ENCODE results near the gene LRRC4C.

LRRC4C gene

GRCh38 chr11:40391679-40392078 is 1067.8 kb downstream of the LRRC4C start:
- no peak for DNase-seq (ENCODE audit: insufficient read length, low spot score)
- FAIRE-seq, result no peak

GRCh38 chr11:40388097-40388818 is 1071.2 kb downstream of the LRRC4C start:
- no peak for DNase-seq (ENCODE audit: insufficient read length, low spot score)
- no peak for TF ChIP-seq CTCF (IDR thresholded peaks at IDR 0.05; ENCODE audit: insufficient read depth, missing control alignments)
- FAIRE-seq, result no peak

More at GRCh38 chr11:40391679-40392078, 1067.8 kb downstream of the LRRC4C start:
- no peak for TF ChIP-seq CTCF (IDR thresholded peaks at IDR 0.05; ENCODE audit: insufficient read depth, missing control alignments)

- no peak for TF ChIP-seq CTCF (IDR thresholded peaks at IDR 0.05; ENCODE audit: insufficient read depth, missing control alignments)
- DNase-seq (ENCODE audit: insufficient read length, low spot score), result no peak
- no peak for FAIRE-seq
Observed at GRCh38 chr11:40387240-40387980, 1072.0 kb downstream of the LRRC4C start.

- FAIRE-seq, result no peak
- no peak for DNase-seq (ENCODE audit: insufficient read length, low spot score)
- no peak for TF ChIP-seq CTCF (IDR thresholded peaks at IDR 0.05; ENCODE audit: insufficient read depth, missing control alignments)
Observed at GRCh38 chr11:40384991-40385390, 1074.5 kb downstream of the LRRC4C start.

GRCh38 chr11:40381481-40381880 is 1078.0 kb downstream of the LRRC4C start:
- no peak for TF ChIP-seq CTCF (IDR thresholded peaks at IDR 0.05; ENCODE audit: insufficient read depth, missing control alignments)
- DNase-seq (ENCODE audit: insufficient read length, low spot score), result no peak

GRCh38 chr11:40380835-40381234 is 1078.6 kb downstream of the LRRC4C start:
- no peak for DNase-seq (ENCODE audit: insufficient read length, low spot score)
- no peak for FAIRE-seq
- no peak for TF ChIP-seq CTCF (IDR thresholded peaks at IDR 0.05; ENCODE audit: insufficient read depth, missing control alignments)

More at GRCh38 chr11:40381481-40381880, 1078.0 kb downstream of the LRRC4C start:
- no peak for FAIRE-seq

GRCh38 chr11:40376331-40376730 is 1083.1 kb downstream of the LRRC4C start:
- no peak for DNase-seq (ENCODE audit: insufficient read length, low spot score)
- no peak for TF ChIP-seq CTCF (IDR thresholded peaks at IDR 0.05; ENCODE audit: insufficient read depth, missing control alignments)
- FAIRE-seq, result peak; percentile 38

Data from D721Med (cell line).